HepG2 (cell line): Measurements from ENCODE around the gene RIPPLY2. TPM values are rescaled to one million over a fixed set of nuclear protein-coding genes. Genes with fewer than 3 reads are reported as not detected.

Source experiments
- ATAC-seq: fragments of 200-7000 bp; cut with Tn5 transposase; 3 replicates; pipeline ENCODE4 v1.9.1; 2020; ENCODE audit warnings: mild to moderate bottlenecking, moderate library complexity
- BruUV-seq: library from RNA; stranded (reverse); fragments of 400-500 nt; replicated peaks from 2 replicates; lab custom pipeline; 2021; lab: Mats Ljungman, UMichigan
- CTCF ChIA-PET: fragments of 300-600 bp; formaldehyde crosslinking; extraction: SDS; loops from one replicate; lab custom pipeline; 2021; ENCODE audit warnings: low total read pairs, inconsistent platforms, low intra/inter-chr PET ratio; lab: Yijun Ruan, JAX
- POLR2A ChIA-PET: fragments of 350-600 bp; sonication (Branson Sonifier 250); formaldehyde crosslinking; loops from one replicate; lab custom pipeline; 2020; ENCODE audit warnings: antibody characterized with exemption, inconsistent platforms; lab: Yijun Ruan, JAX
- DNase-seq: peaks from one replicate; pipeline ENCODE4 v3.0.0-alpha.2; 2015; ENCODE audit warnings: low spot score
- FAIRE-seq: peaks from 3 replicates; lab custom pipeline; 2011; peaks lifted over from hg19 to GRCh38; lab: Jason Lieb, UNC
- H2AFZ ChIP-seq: one replicate; pipeline ENCODE4 v1.6.1; 2011; ENCODE audit warnings: low read length, inconsistent platforms
- H3K27ac ChIP-seq: fragments of 300-600 bp; 3 replicates; pipeline ENCODE4 v1.8.0; 2011; ENCODE audit warnings: mixed run types, mild to moderate bottlenecking, mixed read lengths, low read length, inconsistent platforms; ENCODE audit not compliant: insufficient read depth; ENCODE audit errors: extremely low read length
- H3K27me3 ChIP-seq, 2 experiments: fragments of 200-600 bp in 1 of 2; 2 replicates in 1 of 2; 3 replicates in 1 of 2; pipeline versions ENCODE4 v1.6.0 to v1.8.0; 2011; ENCODE audit warnings: low read length in 2 of 2, mild to moderate bottlenecking in 2 of 2, moderate library complexity in 2 of 2, inconsistent platforms in 1 of 2; ENCODE audit not compliant: insufficient read depth in 2 of 2, control insufficient read depth in 1 of 2
- H3K36me3 ChIP-seq, 2 experiments: fragments of 200-600 bp in 1 of 2; replicated peaks in 1 of 2; 2 replicates in 1 of 2; 3 replicates in 1 of 2; pipeline versions ENCODE4 v1.5.1 to v1.8.0; 2011; ENCODE audit warnings: low read length in 2 of 2, inconsistent platforms in 1 of 2; ENCODE audit not compliant: insufficient read depth in 2 of 2, control insufficient read depth in 1 of 2
- H3K4me1 ChIP-seq: 2 replicates; pipeline ENCODE4 v1.5.1; 2012; ENCODE audit warnings: low read length, inconsistent platforms; ENCODE audit not compliant: insufficient read depth
- H3K4me2 ChIP-seq: 2 replicates; pipeline ENCODE4 v1.6.0; 2011; ENCODE audit warnings: low read depth, low read length, inconsistent platforms
- H3K4me3 ChIP-seq, 3 experiments: fragments of 200-600 bp in 1 of 3; sonication (generic), shearing (Covaris generic) in 1 of 3; replicated peaks in 1 of 3; 2 replicates each; pipeline ENCODE4 v1.5.1; 2011 to 2016; ENCODE audit warnings: low read length in 3 of 3, inconsistent platforms in 2 of 3, low read depth in 2 of 3, mild to moderate bottlenecking in 2 of 3, control low read depth in 1 of 3, mixed read lengths in 1 of 3; ENCODE audit not compliant: insufficient read depth in 1 of 3
- H3K79me2 ChIP-seq: one replicate; pipeline ENCODE4 v1.6.1; 2011; ENCODE audit warnings: low read length, inconsistent platforms; ENCODE audit not compliant: insufficient read depth
- H3K9ac ChIP-seq: 2 replicates; pipeline ENCODE4 v1.6.0; 2011; ENCODE audit warnings: mild to moderate bottlenecking, low read depth, low read length, inconsistent platforms; ENCODE audit not compliant: insufficient read depth
- H3K9me3 ChIP-seq: 2 replicates; pipeline ENCODE4 v1.5.1; 2012; ENCODE audit warnings: mild to moderate bottlenecking, low read length
- H4K20me1 ChIP-seq: 2 replicates; pipeline ENCODE4 v1.6.0; 2011; ENCODE audit warnings: inconsistent platforms, mild to moderate bottlenecking, low read length, moderate library complexity; ENCODE audit not compliant: insufficient read depth
- IKZF4 ChIP-seq: sonication (generic); formaldehyde crosslinking; IDR thresholded peaks from 2 replicates; pipeline ENCODE4 v1.5.1; 2020; ENCODE audit warnings: borderline replicate concordance, mild to moderate bottlenecking, low read depth, missing genetic modification reagents; ENCODE audit errors: not compliant biosample characterization
- MAFG ChIP-seq: sonication (generic); formaldehyde crosslinking; IDR thresholded peaks from 2 replicates; pipeline ENCODE4 v1.5.1; 2020; ENCODE audit warnings: mild to moderate bottlenecking, missing genetic modification reagents
- MAFK ChIP-seq, 2 experiments: IDR thresholded peaks in 1 of 2; conservative IDR thresholded peaks in 1 of 2; 2 replicates each; pipeline ENCODE4 v1.6.1; 2011; ENCODE audit warnings: improper control_type of control experiment in 2 of 2, low read length in 2 of 2
- NFE2L2 ChIP-seq: fragments of 150-350 bp; IDR thresholded peaks from 2 replicates; pipeline ENCODE4 v1.6.1; 2014; ENCODE audit warnings: low read length
- REPIN1 ChIP-seq: sonication (generic); formaldehyde crosslinking; IDR thresholded peaks from 2 replicates; pipeline ENCODE4 v1.8.0; 2022; ENCODE audit warnings: missing genetic modification reagents, low read depth, mild to moderate bottlenecking, borderline replicate concordance
- SMARCE1 ChIP-seq: fragments of 450-650 bp; IDR thresholded peaks from 2 replicates; pipeline ENCODE4 v1.6.1; 2017; ENCODE audit warnings: borderline replicate concordance
- STAG1 ChIP-seq: sonication (generic); formaldehyde crosslinking; IDR thresholded peaks from 2 replicates; pipeline ENCODE4 v1.4.0; 2020; ENCODE audit warnings: missing genetic modification reagents
- TSC22D2 ChIP-seq: sonication (generic); formaldehyde crosslinking; IDR thresholded peaks from 2 replicates; pipeline ENCODE4 v1.5.1; 2020; ENCODE audit warnings: missing genetic modification reagents, mild to moderate bottlenecking, borderline replicate concordance
- ZNF776 ChIP-seq: sonication (generic); formaldehyde crosslinking; IDR thresholded peaks from 2 replicates; pipeline ENCODE4 v1.4.0; 2020; ENCODE audit warnings: mild to moderate bottlenecking, missing genetic modification reagents
- ZSCAN31 ChIP-seq: sonication (generic); formaldehyde crosslinking; IDR thresholded peaks from 2 replicates; pipeline ENCODE4 v1.5.0; 2020; ENCODE audit warnings: low read depth, mild to moderate bottlenecking, missing genetic modification reagents
- WGBS: methylation state at CpG from one replicate; pipeline ENCODE4 v1.1.6; 2017; ENCODE audit warnings: low lambda C conversion rate; 5-methylcytosine and 5-hydroxymethylcytosine counted together
- in situ Hi-C: cut with HindIII; loops from 2 replicates; pipeline ENCODE4 v1.10.0; 2017; ENCODE audit warnings: low pct_unique_long_range_greater_than_20kb; ENCODE audit not compliant: extremely low pct_ligation_motif_present
- intact Hi-C: fragments of 100-400 bp; cut with micrococcal nuclease; formaldehyde crosslinking; loops from one replicate; pipeline ENCODE4 v1.10.0; 2022; ENCODE audit not compliant: unreplicated experiment
- polyA plus RNA-seq, 8 experiments: library from polyadenylated mRNA; depleted of rRNA in 3 of 8; stranded (reverse) in 7 of 8; unstranded in 1 of 8; fragments of >200 nt; fragmentation: Illumina TruSeq in 4 of 8; extraction: Trizol in 4 of 8; gene quantifications; 2 replicates each; pipeline versions ENCODE4 v1.2.1 to v1.2.3, GENCODE V29; 2011 to 2016; ENCODE audit warnings: low read depth in 4 of 8, missing spikeins in 1 of 8, mixed read lengths in 1 of 8; ENCODE audit not compliant: insufficient read depth in 1 of 8
- total RNA-seq, 5 experiments: library from RNA; depleted of rRNA; stranded (reverse); fragments of >200 nt; fragmentation: Illumina TruSeq; extraction: Trizol; gene quantifications; 2 replicates each; pipeline ENCODE4 v1.2.3, GENCODE V29; 2016; ENCODE audit warnings: low read depth in 1 of 5
- TF ChIP-seq, protein P1 (sequence below): sonication (generic); formaldehyde crosslinking; IDR thresholded peaks from 2 replicates; pipeline ENCODE4 v1.9.0; 2022; ENCODE audit warnings: missing genetic modification reagents, mild to moderate bottlenecking, borderline replicate concordance
- TF ChIP-seq, protein P2 (sequence below): IDR thresholded peaks from 2 replicates; pipeline ENCODE4 v1.6.1; 2012; ENCODE audit warnings: inconsistent platforms
- TF ChIP-seq, protein P3 (sequence below): sonication (generic); formaldehyde crosslinking; IDR thresholded peaks from 2 replicates; pipeline ENCODE4 v1.4.0; 2020; ENCODE audit warnings: missing genetic modification reagents

RIPPLY2 gene
- total and polyA plus RNA-seq, 2 of the 13 experiments (the other 11 are each of a cell fraction or from before 2014, with no cell fraction given): not detected

DNA sequence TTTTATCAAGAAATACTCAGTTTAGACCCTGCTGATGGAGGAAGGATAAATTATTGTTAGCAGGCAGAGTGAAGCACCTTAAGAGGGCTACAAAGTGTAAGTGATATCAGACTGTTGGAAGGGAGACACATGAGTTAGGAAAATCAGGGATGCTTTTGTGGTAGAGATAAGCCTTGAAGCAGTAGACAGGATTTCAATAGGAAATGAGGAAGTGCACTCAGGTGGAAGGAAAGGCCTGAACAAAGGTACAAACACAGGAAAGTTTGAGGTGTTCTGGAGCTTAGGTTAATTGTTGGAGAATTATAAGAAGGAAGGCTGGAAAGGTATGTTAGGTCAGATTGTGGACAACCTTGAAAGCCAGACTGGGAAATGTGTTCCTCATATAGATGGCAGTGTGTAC lies 13.9 kb downstream of the RIPPLY2 start:
- Histone ChIP-seq H4K20me1 (no peaks in the 10 kb centered on the region), H3K27me3 (no peaks in the 10 kb centered on the region), H3K9ac (no peak overlapping the region), H3K4me1 (no peaks in the 10 kb centered on the region), H3K79me2 (no peaks in the 10 kb centered on the region), H3K9me3 (no peaks in the 10 kb centered on the region)
- in situ Hi-C loops: no loop called here
- ChIA-PET POLR2A (no interaction called here), CTCF (no interaction called here)
- ATAC-seq (no peak), FAIRE-seq (no peak)
- TF ChIP-seq, protein P1, sequence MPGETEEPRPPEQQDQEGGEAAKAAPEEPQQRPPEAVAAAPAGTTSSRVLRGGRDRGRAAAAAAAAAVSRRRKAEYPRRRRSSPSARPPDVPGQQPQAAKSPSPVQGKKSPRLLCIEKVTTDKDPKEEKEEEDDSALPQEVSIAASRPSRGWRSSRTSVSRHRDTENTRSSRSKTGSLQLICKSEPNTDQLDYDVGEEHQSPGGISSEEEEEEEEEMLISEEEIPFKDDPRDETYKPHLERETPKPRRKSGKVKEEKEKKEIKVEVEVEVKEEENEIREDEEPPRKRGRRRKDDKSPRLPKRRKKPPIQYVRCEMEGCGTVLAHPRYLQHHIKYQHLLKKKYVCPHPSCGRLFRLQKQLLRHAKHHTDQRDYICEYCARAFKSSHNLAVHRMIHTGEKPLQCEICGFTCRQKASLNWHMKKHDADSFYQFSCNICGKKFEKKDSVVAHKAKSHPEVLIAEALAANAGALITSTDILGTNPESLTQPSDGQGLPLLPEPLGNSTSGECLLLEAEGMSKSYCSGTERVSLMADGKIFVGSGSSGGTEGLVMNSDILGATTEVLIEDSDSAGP (CRISPR knock-in tag): no peak
- TF ChIP-seq, all 625 proteins: peak for 0
- Histone ChIP-seq H2AFZ (no peak overlapping the region), H3K4me2 (no peak overlapping the region), H3K36me3 (peaks cover 0 to 18% of the 10 kb centered on the region in 2 experiments; a peak in 2 of 5 replicates), H3K4me3 (no peak overlapping the region), H3K27ac (no peak overlapping the region)
- BruUV-seq: no TSS peak
- DNase-seq: no peak
- intact Hi-C loops: no loop called here

DNA sequence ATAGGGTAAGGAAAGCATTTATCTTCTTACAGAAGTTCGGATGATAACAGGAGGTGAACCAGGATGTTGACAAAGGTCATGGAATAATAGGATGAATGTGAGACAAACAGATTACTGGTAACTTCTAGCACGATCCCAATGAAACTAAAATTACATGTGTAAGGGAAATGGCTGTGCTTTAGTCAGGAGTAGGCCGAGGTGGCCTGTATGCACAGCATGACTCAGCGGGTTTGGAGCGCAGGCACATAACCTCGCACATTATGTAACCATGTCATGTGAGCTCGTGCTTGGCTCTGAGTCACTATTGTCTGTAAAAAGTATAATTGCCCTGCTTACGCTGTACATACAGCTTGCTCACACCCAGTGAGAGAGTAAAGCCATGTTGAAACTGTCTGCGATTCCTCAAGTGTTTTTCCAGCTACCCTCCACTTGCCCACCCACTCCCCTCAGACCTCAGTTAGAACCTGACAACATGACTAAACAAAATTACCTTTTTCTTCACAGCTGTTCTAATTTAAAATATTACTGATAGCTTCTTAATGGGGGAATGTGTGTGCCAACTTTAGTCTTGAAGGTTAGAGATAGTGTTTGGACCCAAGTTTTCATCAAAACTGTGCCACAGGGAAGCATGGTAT lies 14.5 kb downstream of the RIPPLY2 start:
- no TSS peak for BruUV-seq
- Histone ChIP-seq H3K9me3 (no peaks in the 10 kb centered on the region), H3K27ac (no peak overlapping the region), H3K79me2 (no peaks in the 10 kb centered on the region), H3K27me3 (no peaks in the 10 kb centered on the region), H3K4me2 (no peak overlapping the region), H2AFZ (no peak overlapping the region), H3K9ac (no peak overlapping the region), H3K4me1 (no peaks in the 10 kb centered on the region), H4K20me1 (no peaks in the 10 kb centered on the region), H3K4me3 (no peak overlapping the region), H3K36me3 (peaks cover 0 to 18% of the 10 kb centered on the region in 2 experiments; a peak in 2 of 5 replicates)
- DNase-seq (no peak), FAIRE-seq (no peak), ATAC-seq (no peak)
- intact Hi-C loops (no loop called here), in situ Hi-C loops (no loop called here)
- POLR2A ChIA-PET: no interaction called here
- 85% methylated on average over 8 of the region's 9 CpGs for WGBS
- CTCF ChIA-PET: no interaction called here
- TF ChIP-seq, protein P2, sequence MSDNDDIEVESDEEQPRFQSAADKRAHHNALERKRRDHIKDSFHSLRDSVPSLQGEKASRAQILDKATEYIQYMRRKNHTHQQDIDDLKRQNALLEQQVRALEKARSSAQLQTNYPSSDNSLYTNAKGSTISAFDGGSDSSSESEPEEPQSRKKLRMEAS: no peak
- TF ChIP-seq MAFK (conservative IDR thresholded peaks at IDR 0.05 in 1 of 2, IDR thresholded peaks at IDR 0.05 in 1 of 2; ENCODE audit: low read length in 2 of 2) (0 out of 4 replicates have a peak, but pooled peaks have one; percentile 10 to 30), ZSCAN31 (CRISPR knock-in tag) (0 out of 2 replicates have a peak, but pooled peaks have one; percentile 53), REPIN1 (CRISPR knock-in tag) (no peak), TSC22D2 (no peak), IKZF4 (CRISPR knock-in tag) (no peak), ZNF776 (CRISPR knock-in tag) (no peak), SMARCE1 (no peak), NFE2L2 (peak; percentile 56; the same call in 1 of the 2 replicates), MAFG (CRISPR knock-in tag) (no peak), STAG1 (CRISPR knock-in tag) (no peak)
- TF ChIP-seq, protein P3, sequence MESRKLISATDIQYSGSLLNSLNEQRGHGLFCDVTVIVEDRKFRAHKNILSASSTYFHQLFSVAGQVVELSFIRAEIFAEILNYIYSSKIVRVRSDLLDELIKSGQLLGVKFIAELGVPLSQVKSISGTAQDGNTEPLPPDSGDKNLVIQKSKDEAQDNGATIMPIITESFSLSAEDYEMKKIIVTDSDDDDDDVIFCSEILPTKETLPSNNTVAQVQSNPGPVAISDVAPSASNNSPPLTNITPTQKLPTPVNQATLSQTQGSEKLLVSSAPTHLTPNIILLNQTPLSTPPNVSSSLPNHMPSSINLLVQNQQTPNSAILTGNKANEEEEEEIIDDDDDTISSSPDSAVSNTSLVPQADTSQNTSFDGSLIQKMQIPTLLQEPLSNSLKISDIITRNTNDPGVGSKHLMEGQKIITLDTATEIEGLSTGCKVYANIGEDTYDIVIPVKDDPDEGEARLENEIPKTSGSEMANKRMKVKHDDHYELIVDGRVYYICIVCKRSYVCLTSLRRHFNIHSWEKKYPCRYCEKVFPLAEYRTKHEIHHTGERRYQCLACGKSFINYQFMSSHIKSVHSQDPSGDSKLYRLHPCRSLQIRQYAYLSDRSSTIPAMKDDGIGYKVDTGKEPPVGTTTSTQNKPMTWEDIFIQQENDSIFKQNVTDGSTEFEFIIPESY (CRISPR knock-in tag): peak; percentile 19; the same call in 1 of the 2 replicates
